Activated naive CD4-positive, alpha-beta T cell treated with anti-CD3 and anti-CD28 coated beads, Interleukin-2, amount 50 U/mL, for 24 hours (primary cell): ENCODE data around the gene THUMPD3.
A peak's percentile ranks its signal among the peaks of the same experiment; 100 is the strongest.

Experiments used
- H3K27ac Mint-ChIP-seq: one replicate; pipeline ENCODE4 v1.8.0; 2021; ENCODE audit warnings: mild to moderate bottlenecking, mixed read lengths
- H3K27me3 Mint-ChIP-seq: one replicate; pipeline ENCODE4 v1.8.0; 2021; ENCODE audit warnings: mixed read lengths
- H3K36me3 Mint-ChIP-seq: one replicate; pipeline ENCODE4 v1.8.0; 2021; ENCODE audit warnings: mixed read lengths
- H3K4me1 Mint-ChIP-seq: one replicate; pipeline ENCODE4 v1.8.0; 2021; ENCODE audit warnings: mixed read lengths
- H3K4me3 Mint-ChIP-seq: one replicate; pipeline ENCODE4 v1.8.0; 2021; ENCODE audit warnings: mild to moderate bottlenecking, mixed read lengths
- H3K9me3 Mint-ChIP-seq: one replicate; pipeline ENCODE4 v1.8.0; 2021; ENCODE audit warnings: mixed read lengths

Gene THUMPD3

GRCh38 chr3:9416139-9416780 is 53.4 kb downstream of the THUMPD3 start:
- peaks cover 82% of the 10 kb centered on the region for H3K4me1 Mint-ChIP-seq
- H3K27me3 Mint-ChIP-seq: no peaks in the 10 kb centered on the region
- no peak overlapping the region for H3K4me3 Mint-ChIP-seq
- H3K9me3 Mint-ChIP-seq: no peaks in the 10 kb centered on the region
- H3K27ac Mint-ChIP-seq: peak overlapping the region; percentile 47
- H3K36me3 Mint-ChIP-seq: peaks cover 5% of the 10 kb centered on the region

- H3K36me3 Mint-ChIP-seq: peaks cover 1% of the 10 kb centered on the region
- H3K27me3 Mint-ChIP-seq: no peaks in the 10 kb centered on the region
- peak overlapping the region; percentile 95 for H3K27ac Mint-ChIP-seq
- H3K4me1 Mint-ChIP-seq: peaks cover 69% of the 10 kb centered on the region
- no peak overlapping the region for H3K4me3 Mint-ChIP-seq
- H3K9me3 Mint-ChIP-seq: no peaks in the 10 kb centered on the region
Measured at GRCh38 chr3:9420850-9421549, 58.1 kb downstream of the THUMPD3 start.

GRCh38 chr3:9422712-9423424 is 60.0 kb downstream of the THUMPD3 start:
- H3K27me3 Mint-ChIP-seq: no peaks in the 10 kb centered on the region
- no peaks in the 10 kb centered on the region for H3K9me3 Mint-ChIP-seq
- H3K4me1 Mint-ChIP-seq: peaks cover 55% of the 10 kb centered on the region
- H3K4me3 Mint-ChIP-seq: peak overlapping the region; percentile 13
- H3K27ac Mint-ChIP-seq: peak overlapping the region; percentile 93
- peaks cover 4% of the 10 kb centered on the region for H3K36me3 Mint-ChIP-seq

- Mint-ChIP-seq H3K4me1 (peaks cover 21% of the 10 kb centered on the region), H3K36me3 (peaks cover 17% of the 10 kb centered on the region), H3K27me3 (no peaks in the 10 kb centered on the region), H3K27ac (no peak overlapping the region), H3K9me3 (no peaks in the 10 kb centered on the region), H3K4me3 (no peak overlapping the region)
Measured at GRCh38 chr3:9428411-9428810, 65.6 kb downstream of the THUMPD3 start.

GRCh38 chr3:9430733-9431132 is 67.9 kb downstream of the THUMPD3 start:
- Mint-ChIP-seq H3K27ac (no peak overlapping the region), H3K4me3 (no peak overlapping the region), H3K27me3 (no peaks in the 10 kb centered on the region), H3K36me3 (peaks cover 32% of the 10 kb centered on the region), H3K9me3 (no peaks in the 10 kb centered on the region), H3K4me1 (peaks cover 11% of the 10 kb centered on the region)

- Mint-ChIP-seq H3K4me3 (no peak overlapping the region), H3K36me3 (peaks cover 35% of the 10 kb centered on the region), H3K27me3 (no peaks in the 10 kb centered on the region), H3K4me1 (peaks cover 6% of the 10 kb centered on the region), H3K9me3 (no peaks in the 10 kb centered on the region), H3K27ac (peak overlapping the region; percentile 41)
Measured at GRCh38 chr3:9433627-9434521, 71.0 kb downstream of the THUMPD3 start.

GRCh38 chr3:9435316-9435715 is 72.5 kb downstream of the THUMPD3 start:
- Mint-ChIP-seq H3K27ac (no peak overlapping the region), H3K9me3 (no peaks in the 10 kb centered on the region), H3K27me3 (no peaks in the 10 kb centered on the region), H3K4me3 (no peak overlapping the region), H3K36me3 (peaks cover 31% of the 10 kb centered on the region), H3K4me1 (peaks cover 4% of the 10 kb centered on the region)
